ENCODE data around the gene ZNF22. TPM values are rescaled to one million over a fixed set of nuclear protein-coding genes. Genes with fewer than 3 reads are reported as not detected.
A peak's percentile ranks its signal among the peaks of the same experiment; 100 is the strongest.

ZNF22 gene
- total RNA-seq, 1 donor from 2014 or later = 21.6 TPM

GRCh38 chr10:44993922-44994751 lies 6.6 kb upstream of the ZNF22 start:
- TF ChIP-seq, protein P1, sequence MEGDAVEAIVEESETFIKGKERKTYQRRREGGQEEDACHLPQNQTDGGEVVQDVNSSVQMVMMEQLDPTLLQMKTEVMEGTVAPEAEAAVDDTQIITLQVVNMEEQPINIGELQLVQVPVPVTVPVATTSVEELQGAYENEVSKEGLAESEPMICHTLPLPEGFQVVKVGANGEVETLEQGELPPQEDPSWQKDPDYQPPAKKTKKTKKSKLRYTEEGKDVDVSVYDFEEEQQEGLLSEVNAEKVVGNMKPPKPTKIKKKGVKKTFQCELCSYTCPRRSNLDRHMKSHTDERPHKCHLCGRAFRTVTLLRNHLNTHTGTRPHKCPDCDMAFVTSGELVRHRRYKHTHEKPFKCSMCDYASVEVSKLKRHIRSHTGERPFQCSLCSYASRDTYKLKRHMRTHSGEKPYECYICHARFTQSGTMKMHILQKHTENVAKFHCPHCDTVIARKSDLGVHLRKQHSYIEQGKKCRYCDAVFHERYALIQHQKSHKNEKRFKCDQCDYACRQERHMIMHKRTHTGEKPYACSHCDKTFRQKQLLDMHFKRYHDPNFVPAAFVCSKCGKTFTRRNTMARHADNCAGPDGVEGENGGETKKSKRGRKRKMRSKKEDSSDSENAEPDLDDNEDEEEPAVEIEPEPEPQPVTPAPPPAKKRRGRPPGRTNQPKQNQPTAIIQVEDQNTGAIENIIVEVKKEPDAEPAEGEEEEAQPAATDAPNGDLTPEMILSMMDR (IDR thresholded peaks at IDR 0.05) = peak; percentile 27
- H3K4me1 Mint-ChIP-seq (ENCODE audit: low read depth) = peaks cover 64% of the 10 kb centered on the region
- H3K27ac Mint-ChIP-seq (ENCODE audit: unreplicated experiment) = peak overlapping the region; percentile 88
- no peak overlapping the region for H3K4me3 Mint-ChIP-seq (ENCODE audit: unreplicated experiment)
- H3K27me3 Mint-ChIP-seq (ENCODE audit: low read depth) = no peaks in the 10 kb centered on the region
- H3K36me3 Mint-ChIP-seq (ENCODE audit: low read depth) = peaks cover 14% of the 10 kb centered on the region
- no peaks in the 10 kb centered on the region for H3K9me3 Mint-ChIP-seq (ENCODE audit: low read depth)
- DNase-seq (ENCODE audit: low spot score) = peak; percentile 32

DNA sequence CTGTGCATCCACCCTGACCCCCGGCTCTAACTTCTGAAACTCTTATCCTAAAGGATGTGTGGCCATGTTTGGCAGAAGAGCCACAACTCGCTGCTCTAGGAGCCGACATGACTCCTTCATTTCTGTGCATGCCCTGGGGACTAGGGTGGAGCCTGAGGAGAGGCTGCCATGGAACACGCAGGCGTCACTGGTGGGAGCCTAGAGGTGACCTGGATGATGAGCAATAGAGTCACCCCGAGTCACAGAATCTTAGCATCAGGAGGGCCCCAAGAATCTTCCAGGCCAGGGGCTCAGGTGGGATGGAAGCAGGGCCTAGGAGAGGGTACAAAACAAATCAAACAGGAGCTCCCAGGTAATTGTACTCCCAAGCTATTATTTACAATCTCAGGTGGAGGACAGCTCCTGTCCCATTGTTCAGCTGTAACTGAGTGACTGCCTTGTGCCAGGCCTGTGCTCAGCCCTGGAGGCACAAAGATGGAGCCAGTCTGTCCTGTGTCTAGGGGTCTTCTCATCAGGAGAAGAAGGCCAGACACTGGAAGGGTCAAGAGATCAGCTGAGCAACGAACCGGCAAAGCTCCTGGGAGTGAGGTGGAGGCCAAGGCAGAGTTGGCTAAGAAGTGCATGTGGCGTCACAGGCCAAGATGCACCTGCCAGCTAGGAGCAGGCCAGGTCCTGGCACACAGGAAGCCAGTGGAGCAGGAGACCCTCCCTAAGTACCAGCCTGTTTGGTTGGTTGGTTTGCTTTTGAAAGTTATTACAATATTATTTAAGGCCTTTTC lies 5.8 kb upstream of the ZNF22 start:
- Mint-ChIP-seq H3K36me3 (ENCODE audit: low read depth) (peaks cover 9% of the 10 kb centered on the region), H3K27ac (ENCODE audit: unreplicated experiment) (peak overlapping the region; percentile 88), H3K27me3 (ENCODE audit: low read depth) (no peaks in the 10 kb centered on the region), H3K9me3 (ENCODE audit: low read depth) (no peaks in the 10 kb centered on the region), H3K4me3 (ENCODE audit: unreplicated experiment) (no peak overlapping the region), H3K4me1 (ENCODE audit: low read depth) (peaks cover 63% of the 10 kb centered on the region)
- TF ChIP-seq, protein P1 (IDR thresholded peaks at IDR 0.05) = no peak
- peak; percentile 48 for DNase-seq (ENCODE audit: low spot score)

DNA sequence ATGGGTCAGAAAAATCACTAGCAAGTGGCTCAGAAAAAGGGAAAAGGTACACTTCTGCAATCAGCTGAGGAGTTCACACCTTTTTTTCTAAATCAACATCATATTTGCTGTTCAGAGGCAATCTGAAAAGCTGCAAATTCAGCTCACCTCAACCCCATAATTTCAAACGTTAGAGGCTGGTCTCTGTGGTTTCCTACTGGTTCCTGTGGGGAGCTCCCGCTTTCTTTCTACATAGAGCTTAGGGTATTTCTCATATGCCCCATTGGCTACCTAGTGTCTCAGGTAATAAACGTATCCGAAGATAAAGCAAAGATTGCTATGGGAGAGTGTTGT lies 5.2 kb upstream of the ZNF22 start:
- H3K36me3 Mint-ChIP-seq (ENCODE audit: low read depth) = peaks cover 8% of the 10 kb centered on the region
- no peak overlapping the region for H3K4me3 Mint-ChIP-seq (ENCODE audit: unreplicated experiment)
- peak overlapping the region; percentile 88 for H3K27ac Mint-ChIP-seq (ENCODE audit: unreplicated experiment)
- H3K27me3 Mint-ChIP-seq (ENCODE audit: low read depth) = no peaks in the 10 kb centered on the region
- no peaks in the 10 kb centered on the region for H3K9me3 Mint-ChIP-seq (ENCODE audit: low read depth)
- no peak for DNase-seq (ENCODE audit: low spot score)
- peaks cover 63% of the 10 kb centered on the region for H3K4me1 Mint-ChIP-seq (ENCODE audit: low read depth)
- TF ChIP-seq, protein P1 (IDR thresholded peaks at IDR 0.05) = no peak

DNA sequence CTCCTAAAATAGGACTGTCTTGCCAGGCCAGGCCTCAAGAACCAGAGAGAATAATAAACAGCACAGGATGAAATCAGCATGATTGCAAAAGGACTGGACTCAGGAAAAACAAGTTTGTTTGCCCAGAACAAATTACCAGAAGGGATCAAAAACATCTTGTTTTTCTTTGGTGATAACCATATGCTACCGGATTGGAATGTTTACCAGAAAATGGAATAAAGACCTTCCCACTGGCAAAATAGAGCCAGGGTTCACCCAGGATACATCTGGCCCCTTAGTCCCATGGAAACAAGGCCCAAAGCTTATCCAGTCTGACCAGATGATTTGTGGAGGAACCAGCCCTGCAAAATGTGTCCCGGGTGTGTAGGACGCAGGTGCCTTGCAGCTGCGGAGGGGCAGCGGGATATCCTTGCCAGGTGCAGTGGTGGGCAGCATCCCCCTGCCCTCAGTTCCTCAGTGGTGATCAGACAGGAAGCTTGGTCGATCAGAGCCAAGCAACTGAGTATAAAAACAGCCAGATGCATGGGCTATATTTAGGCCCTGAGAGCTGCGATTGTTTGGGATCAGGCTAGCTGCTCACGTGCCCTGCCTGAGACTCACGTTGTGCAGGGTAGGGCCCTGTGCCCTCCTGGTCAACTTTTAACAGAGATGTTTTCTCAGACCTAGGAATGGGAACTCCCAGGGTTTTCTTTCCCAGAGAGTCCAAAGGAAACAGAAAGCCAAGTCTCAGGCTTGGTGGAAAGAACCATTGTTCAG lies 4.6 kb upstream of the ZNF22 start:
- peaks cover 62% of the 10 kb centered on the region for H3K4me1 Mint-ChIP-seq (ENCODE audit: low read depth)
- H3K27ac Mint-ChIP-seq (ENCODE audit: unreplicated experiment) = peak overlapping the region; percentile 88
- H3K4me3 Mint-ChIP-seq (ENCODE audit: unreplicated experiment) = no peak overlapping the region
- TF ChIP-seq, protein P1 (IDR thresholded peaks at IDR 0.05) = no peak
- H3K27me3 Mint-ChIP-seq (ENCODE audit: low read depth) = no peaks in the 10 kb centered on the region
- peak; percentile 41 for DNase-seq (ENCODE audit: low spot score)
- H3K36me3 Mint-ChIP-seq (ENCODE audit: low read depth) = peaks cover 7% of the 10 kb centered on the region
- H3K9me3 Mint-ChIP-seq (ENCODE audit: low read depth) = no peaks in the 10 kb centered on the region
